GM21360 (cell line): ENCODE data around the gene STK4.
"Not testable (repeated sequence)": the region's sequence is repeated elsewhere in the genome, so short reads cannot be mapped to it uniquely, and the experiment has no call there.

Experiments
- ATAC-seq: cut with Tn5 transposase; IDR thresholded peaks from one replicate; pipeline ENCODE4 v1.9.1; 2021; ENCODE audit warnings: mild to moderate bottlenecking, moderate library complexity; ENCODE audit not compliant: unreplicated experiment

Gene STK4

GRCh38 chr20:45051204-45052060, 85.1 kb downstream of the STK4 start:
- ATAC-seq = no peak

GRCh38 chr20:45052698-45053429, 86.6 kb downstream of the STK4 start:
- no peak for ATAC-seq

- ATAC-seq = no peak
These were observed 87.4 kb downstream of the STK4 start for GRCh38 chr20:45053430-45054351.

DNA sequence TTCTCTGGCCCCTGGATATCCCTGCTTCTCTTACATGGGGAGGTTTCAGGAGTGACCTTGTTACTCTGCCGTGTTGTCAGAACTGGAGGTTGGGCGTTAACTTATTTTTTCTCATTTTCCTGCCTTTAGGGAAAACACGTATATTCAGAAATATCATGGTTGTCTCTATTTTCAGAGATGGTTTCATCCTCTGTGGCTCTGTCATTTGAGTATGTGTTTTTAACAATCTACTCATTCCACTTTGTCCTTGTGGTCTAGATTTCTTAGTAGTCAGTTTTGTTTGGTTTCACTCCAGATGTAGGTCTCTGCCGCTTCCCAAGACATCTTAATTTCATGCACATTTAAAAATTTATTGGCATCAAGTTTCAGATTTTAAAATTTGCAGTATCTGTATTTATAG, 88.7 kb downstream of the STK4 start:
- ATAC-seq = no peak

DNA sequence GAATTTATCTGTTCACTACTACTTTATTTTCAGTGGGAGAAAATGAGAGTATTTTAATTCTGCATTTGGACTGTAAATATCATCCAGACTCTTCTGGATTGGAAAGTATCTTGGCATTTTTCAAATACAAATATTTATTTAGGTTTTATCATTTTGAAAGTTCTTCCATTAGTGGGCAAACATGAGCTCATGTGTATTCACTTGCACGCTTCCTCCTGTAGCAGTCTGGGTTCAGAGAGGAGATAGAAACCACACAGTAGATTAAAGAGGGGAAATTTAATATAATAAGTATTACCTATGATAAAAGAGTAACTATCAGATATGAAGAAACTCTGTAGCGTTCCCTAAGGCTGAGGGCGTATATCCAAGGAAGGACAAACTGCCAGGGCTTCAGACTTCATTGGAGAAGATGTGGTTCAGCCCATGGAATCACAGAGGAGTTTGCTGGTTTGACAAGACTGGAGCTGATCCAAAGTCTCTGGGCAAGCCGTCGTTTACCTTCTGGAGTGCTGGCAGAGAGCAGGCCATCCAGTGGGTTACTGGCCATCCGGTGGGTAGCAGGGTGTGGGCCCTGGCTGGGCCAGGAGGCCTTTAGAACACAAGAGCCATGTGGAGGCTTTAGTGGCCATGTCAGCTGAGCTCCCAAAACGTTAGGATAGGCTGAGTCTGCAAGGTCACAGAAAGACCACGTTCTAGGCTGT, 90.3 kb downstream of the STK4 start:
- no peak for ATAC-seq

GRCh38 chr20:45058168-45058850, 92.0 kb downstream of the STK4 start:
- ATAC-seq = no peak

GRCh38 chr20:45059022-45059728, 92.9 kb downstream of the STK4 start:
- no peak for ATAC-seq

GRCh38 chr20:45060294-45060693, 94.0 kb downstream of the STK4 start:
- ATAC-seq = no peak

DNA sequence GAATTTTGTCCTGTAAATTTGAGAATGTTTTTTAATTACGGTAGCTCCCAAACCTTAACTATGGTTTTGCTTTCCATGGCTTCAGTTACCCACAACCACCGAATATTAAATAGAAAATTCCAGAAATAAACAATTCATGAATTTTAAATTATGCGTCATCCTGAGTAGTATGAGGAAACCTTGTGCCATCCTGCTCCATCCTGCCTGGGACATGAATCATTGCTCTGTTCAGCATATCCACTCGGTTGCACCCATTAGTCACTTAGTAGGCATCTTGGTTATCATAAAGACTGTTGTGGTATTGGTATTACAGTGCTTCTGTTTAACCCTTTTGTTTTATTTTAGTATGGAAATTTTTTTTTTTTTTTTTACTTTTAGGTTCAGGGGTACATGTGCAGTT, 94.9 kb downstream of the STK4 start:
- ATAC-seq = no peak

DNA sequence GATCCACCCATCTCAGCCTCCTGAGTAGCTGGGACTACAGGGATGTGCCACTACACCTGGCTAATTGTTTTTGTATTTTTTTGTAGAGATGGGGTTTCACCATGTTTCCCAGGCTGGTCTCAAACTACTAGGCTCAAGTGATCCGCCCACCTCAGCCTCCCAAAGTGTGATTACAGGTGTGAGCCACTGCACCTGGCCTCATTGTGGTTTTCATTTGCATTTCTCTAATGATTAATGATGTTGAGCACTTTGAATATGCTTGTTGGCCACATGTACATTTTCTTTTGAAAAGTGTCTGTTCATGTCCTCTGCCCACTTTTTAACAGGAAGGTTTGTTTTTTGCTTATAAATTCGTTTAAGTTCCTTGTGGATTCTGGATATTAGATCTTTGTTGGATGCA, 96.8 kb downstream of the STK4 start:
- ATAC-seq = not testable (repeated sequence)

GRCh38 chr20:45064812-45065211, 98.5 kb downstream of the STK4 start:
- no peak for ATAC-seq

DNA sequence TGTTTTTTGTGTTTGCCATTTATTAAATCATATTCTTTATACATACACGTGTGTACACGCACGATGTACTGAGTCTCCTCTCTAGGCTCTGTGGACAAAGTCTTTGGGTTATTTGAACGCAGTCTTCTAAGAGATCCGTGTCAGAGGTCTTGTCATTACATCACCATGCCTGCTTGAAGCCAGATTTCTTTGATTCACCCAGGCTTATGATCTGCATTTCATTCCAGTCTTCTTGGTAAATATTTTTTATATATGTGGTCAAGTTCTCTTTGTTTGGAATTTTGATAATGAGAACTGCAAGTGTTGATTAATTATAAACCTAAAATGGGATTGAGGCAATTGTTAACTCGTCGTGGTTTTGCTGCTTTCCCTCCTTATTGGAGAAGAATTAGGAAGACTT, 100.1 kb downstream of the STK4 start:
- no peak for ATAC-seq

- ATAC-seq = no peak
These were observed 100.8 kb downstream of the STK4 start for GRCh38 chr20:45067087-45067486.

DNA sequence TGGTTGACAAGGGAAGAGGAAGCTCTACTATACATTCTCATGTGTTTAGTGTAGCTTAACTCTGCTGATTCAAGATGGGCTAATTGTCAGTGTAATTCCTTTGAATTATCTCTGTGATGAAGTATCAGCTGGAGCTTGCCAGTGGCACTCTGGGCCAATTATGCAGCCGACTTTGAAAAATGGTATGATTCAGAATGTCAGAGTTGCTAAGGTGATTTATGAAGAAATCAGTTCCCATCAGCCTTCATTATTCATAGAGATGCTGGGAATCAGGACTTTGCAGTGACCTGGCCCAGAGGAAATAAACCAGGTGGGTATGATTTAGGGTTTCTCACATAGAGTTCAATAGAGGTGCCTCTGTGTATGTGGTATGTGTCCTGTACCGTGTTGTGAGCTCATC, 101.2 kb downstream of the STK4 start:
- no peak for ATAC-seq

DNA sequence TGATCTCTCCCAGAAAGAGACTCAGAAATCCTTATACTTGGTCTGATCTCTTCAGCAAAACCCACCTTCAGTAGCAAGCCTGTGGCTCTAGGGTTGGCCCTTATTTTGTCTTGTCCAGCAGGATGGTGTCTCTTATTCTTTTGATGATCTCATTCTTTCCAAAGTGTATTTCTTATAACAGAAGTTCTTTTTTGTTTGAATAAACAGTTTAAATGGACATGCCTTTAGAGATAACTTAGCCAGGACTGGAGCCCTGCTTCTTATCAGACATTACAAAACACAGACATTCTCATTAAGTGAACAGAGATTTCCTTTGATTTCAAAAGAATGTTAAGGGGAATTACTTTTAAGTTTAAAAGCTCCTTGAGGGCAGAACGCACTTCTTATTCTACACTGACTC, 102.9 kb downstream of the STK4 start:
- no peak for ATAC-seq

GRCh38 chr20:45070932-45071632, 104.8 kb downstream of the STK4 start:
- no peak for ATAC-seq

DNA sequence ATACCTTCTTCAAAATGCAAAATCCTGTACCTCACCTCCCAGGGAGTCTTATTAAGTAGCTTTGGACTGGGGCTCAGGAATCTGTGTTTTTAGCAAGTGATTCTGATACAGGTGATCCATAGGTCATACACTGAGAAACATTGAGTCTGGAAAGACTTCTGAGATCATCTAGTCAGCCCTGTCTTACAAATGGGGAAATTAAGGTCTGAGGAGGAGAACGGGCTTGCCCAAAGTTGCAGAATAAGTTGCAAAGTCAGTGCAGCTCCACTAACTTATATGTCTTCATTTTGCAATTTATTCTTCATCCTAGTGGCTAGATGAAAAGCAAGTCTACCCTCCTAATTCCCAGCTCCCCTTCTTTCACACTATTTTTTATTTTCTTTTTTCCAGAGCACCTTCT, 105.8 kb downstream of the STK4 start:
- ATAC-seq = no peak

GRCh38 chr20:45073221-45073620, 106.9 kb downstream of the STK4 start:
- ATAC-seq = no peak

DNA sequence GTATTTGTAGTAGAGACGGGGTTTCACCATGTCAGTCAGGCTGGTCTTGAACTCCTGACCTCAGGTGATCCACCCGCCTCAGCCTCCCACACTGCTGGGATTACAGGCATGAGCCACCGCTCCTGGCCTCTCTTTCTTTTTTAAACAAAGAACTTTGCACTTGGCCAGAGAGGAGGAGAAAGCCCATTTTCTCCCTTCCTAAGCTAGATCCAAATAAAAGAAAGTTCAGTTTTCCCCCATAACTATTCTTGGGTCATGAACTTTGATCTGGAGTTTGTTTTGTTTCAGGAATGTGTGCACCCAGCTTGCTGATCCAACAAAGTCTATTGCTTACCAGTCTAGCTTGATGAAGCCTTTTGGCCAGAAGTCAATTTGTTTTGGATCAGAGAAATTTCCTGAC, 111.2 kb downstream of the STK4 start:
- ATAC-seq = no peak
